ENCODE data around the gene HMGCL.

DNA sequence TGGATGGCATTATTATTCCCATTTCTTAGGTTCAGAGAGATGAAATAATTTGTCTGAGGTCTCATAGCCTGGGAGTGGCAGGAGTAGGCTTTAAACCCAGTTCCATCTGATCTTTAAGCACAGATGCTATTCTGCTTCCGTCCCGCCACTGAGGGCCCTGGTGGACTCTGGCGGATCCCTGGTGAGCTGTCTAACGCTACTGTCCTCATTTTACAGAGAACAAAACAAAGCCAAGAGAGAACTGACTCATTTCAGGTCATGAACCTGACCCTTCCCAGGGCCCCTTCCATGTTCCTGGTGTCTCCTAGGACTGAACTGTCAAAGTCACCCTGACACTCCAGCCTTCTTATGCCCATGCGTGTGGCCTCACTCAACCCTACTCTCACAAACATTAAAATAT, 21.6 kb downstream of the HMGCL start:
- TF ChIP-seq ZBTB7A (tag by site-specific recombination; IDR thresholded peaks at IDR 0.05; ENCODE audit: low read depth) (no peak), ZNF423 (tag by site-specific recombination; IDR thresholded peaks at IDR 0.05) (no peak), HOXC10 (CRISPR knock-in tag; IDR thresholded peaks at IDR 0.05) (no peak), KLF16 (tag by site-specific recombination; IDR thresholded peaks at IDR 0.05) (no peak), CTCF (tag by site-specific recombination; IDR thresholded peaks at IDR 0.05) (no peak), ZNF121 (tag by site-specific recombination; IDR thresholded peaks at IDR 0.05) (no peak), ZNF510 (tag by site-specific recombination; IDR thresholded peaks at IDR 0.05; ENCODE audit: insufficient replicate concordance) (no peak), ZBTB49 (tag by site-specific recombination; IDR thresholded peaks at IDR 0.05; ENCODE audit: low read depth) (no peak), REPIN1 (tag by site-specific recombination; IDR thresholded peaks at IDR 0.05; ENCODE audit: low read depth) (no peak), ZNF626 (tag by site-specific recombination; IDR thresholded peaks at IDR 0.05) (no peak), ZNF558 (tag by site-specific recombination; IDR thresholded peaks at IDR 0.05) (no peak), ZNF544 (tag by site-specific recombination; IDR thresholded peaks at IDR 0.05) (no peak)

Measured in HEK293 (cell line).